Right atrium auricular region (tissue), 2 donors: ENCODE results near the gene TSPAN5. TPM values are rescaled to one million over a fixed set of nuclear protein-coding genes. Genes with fewer than 3 reads are reported as not detected.

Experiments used
- DNase-seq: peaks from one replicate; pipeline ENCODE4 v3.0.0-alpha.2; 2019; ENCODE audit warnings: low spot score
- H3K27ac ChIP-seq, 2 donors: fragments of 200-600 bp; sonication (generic); 1 replicate in 1 of 2; 2 replicates in 1 of 2; pipeline ENCODE4 v1.5.1; 2016 to 2019
- H3K27me3 ChIP-seq, 2 donors: fragments of 200-600 bp; sonication (generic); one replicate each; pipeline versions ENCODE4 v1.5.1 to v1.6.0; 2017 to 2019
- H3K36me3 ChIP-seq: fragments of 200-600 bp; sonication (generic); one replicate; pipeline ENCODE4 v1.5.1; 2016
- H3K4me1 ChIP-seq, 2 donors: fragments of 200-600 bp; sonication (generic); one replicate each; pipeline versions ENCODE4 v1.5.1 to v1.6.0; 2017 to 2019
- H3K4me3 ChIP-seq, 2 donors: fragments of 200-600 bp; sonication (generic); 1 replicate in 1 of 2; 2 replicates in 1 of 2; pipeline ENCODE4 v1.5.1; 2017 to 2019; ENCODE audit warnings: mild to moderate bottlenecking in 1 of 2, moderate library complexity in 1 of 2
- H3K9me3 ChIP-seq, 2 donors: fragments of 200-600 bp; sonication (generic); one replicate each; pipeline ENCODE4 v1.5.1; 2019
- CTCF ChIP-seq, 2 donors: fragments of 200-600 bp; sonication (generic); IDR thresholded peaks; one replicate each; pipeline ENCODE4 v1.5.1; 2019; ENCODE audit warnings: antibody characterized with exemption in 2 of 2
- total RNA-seq, 2 donors: library from RNA; depleted of rRNA; stranded (reverse); fragments of >200 nt; gene quantifications; one replicate each; pipeline ENCODE4 v1.1.0, GENCODE V29; 2016

The TSPAN5 gene
- total RNA-seq, 2 donors from 2014 or later = 1.8 to 5.7 TPM

- DNase-seq = no peak
- no peak overlapping the region for H3K27ac ChIP-seq
- TF ChIP-seq CTCF (IDR thresholded peaks at IDR 0.05) = no peak
- H3K27me3 ChIP-seq = no peaks in the 10 kb centered on the region
- no peaks in the 10 kb centered on the region for H3K9me3 ChIP-seq
- H3K36me3 ChIP-seq = no peaks in the 10 kb centered on the region
- H3K4me3 ChIP-seq = no peak overlapping the region
- no peaks in the 10 kb centered on the region for H3K4me1 ChIP-seq
Measured at GRCh38 chr4:98502624-98503023, 155.8 kb downstream of the TSPAN5 start.

GRCh38 chr4:98502031-98502430, 156.4 kb downstream of the TSPAN5 start:
- no peak for TF ChIP-seq CTCF (IDR thresholded peaks at IDR 0.05)
- H3K27ac ChIP-seq = no peak overlapping the region
- H3K4me3 ChIP-seq = no peak overlapping the region
- no peaks in the 10 kb centered on the region for H3K9me3 ChIP-seq
- H3K4me1 ChIP-seq = no peaks in the 10 kb centered on the region
- no peak for DNase-seq
- H3K27me3 ChIP-seq = no peaks in the 10 kb centered on the region
- no peaks in the 10 kb centered on the region for H3K36me3 ChIP-seq

- no peak for DNase-seq
- Histone ChIP-seq H3K9me3 (no peaks in the 10 kb centered on the region), H3K27me3 (no peaks in the 10 kb centered on the region), H3K36me3 (no peaks in the 10 kb centered on the region), H3K4me3 (no peak overlapping the region), H3K27ac (no peak overlapping the region), H3K4me1 (no peaks in the 10 kb centered on the region)
- TF ChIP-seq CTCF (IDR thresholded peaks at IDR 0.05) = no peak
Measured at GRCh38 chr4:98501383-98501782, 157.0 kb downstream of the TSPAN5 start.

GRCh38 chr4:98498774-98499173, 159.6 kb downstream of the TSPAN5 start:
- H3K9me3 ChIP-seq = no peaks in the 10 kb centered on the region
- H3K36me3 ChIP-seq = no peaks in the 10 kb centered on the region
- H3K4me3 ChIP-seq = no peak overlapping the region
- no peak for DNase-seq
- H3K4me1 ChIP-seq = no peaks in the 10 kb centered on the region
- H3K27ac ChIP-seq = no peak overlapping the region
- H3K27me3 ChIP-seq = no peaks in the 10 kb centered on the region
- no peak for TF ChIP-seq CTCF (IDR thresholded peaks at IDR 0.05)

- Histone ChIP-seq H3K36me3 (no peaks in the 10 kb centered on the region), H3K9me3 (no peaks in the 10 kb centered on the region), H3K27ac (no peak overlapping the region), H3K27me3 (no peaks in the 10 kb centered on the region), H3K4me1 (no peaks in the 10 kb centered on the region), H3K4me3 (no peak overlapping the region)
- no peak for DNase-seq
- no peak for TF ChIP-seq CTCF (IDR thresholded peaks at IDR 0.05)
Measured at GRCh38 chr4:98496152-98496845, 162.1 kb downstream of the TSPAN5 start.

GRCh38 chr4:98493296-98493695, 165.1 kb downstream of the TSPAN5 start:
- TF ChIP-seq CTCF (IDR thresholded peaks at IDR 0.05) = no peak
- no peaks in the 10 kb centered on the region for H3K9me3 ChIP-seq
- DNase-seq = no peak

More at GRCh38 chr4:98493296-98493695, 165.1 kb downstream of the TSPAN5 start:
- H3K4me1 ChIP-seq = no peaks in the 10 kb centered on the region
- H3K27ac ChIP-seq = no peak overlapping the region
- H3K27me3 ChIP-seq = no peaks in the 10 kb centered on the region
- H3K36me3 ChIP-seq = no peaks in the 10 kb centered on the region
- H3K4me3 ChIP-seq = no peak overlapping the region
